Renal cortex interstitium (tissue), 11 donors: ENCODE results near the gene RNF181. TPM values are rescaled to one million over a fixed set of nuclear protein-coding genes. Genes with fewer than 3 reads are reported as not detected.
"Not testable (repeated sequence)": the region's sequence is repeated elsewhere in the genome, so short reads cannot be mapped to it uniquely, and the experiment has no call there.

Source experiments
- DNase-seq, 11 donors: peaks; one replicate each; pipeline ENCODE4 v3.0.0-alpha.2; 2013; ENCODE audit warnings: low read depth in 9 of 11, low spot score in 4 of 11; ENCODE audit errors: extremely low read depth in 1 of 11
- polyA plus RNA-seq, 3 donors: library from polyadenylated mRNA; unstranded; fragments of 120-200 nt; gene quantifications; one replicate each; pipeline ENCODE4 v1.2.1, GENCODE V29; 2013; ENCODE audit not compliant: insufficient read length in 3 of 3

Gene RNF181
- polyA plus RNA-seq, 3 donors = 138 to 140 (median 140) TPM

GRCh38 chr2:85560403-85560726, 35.2 kb upstream of the RNF181 start:
- DNase-seq = not testable (repeated sequence)

DNA sequence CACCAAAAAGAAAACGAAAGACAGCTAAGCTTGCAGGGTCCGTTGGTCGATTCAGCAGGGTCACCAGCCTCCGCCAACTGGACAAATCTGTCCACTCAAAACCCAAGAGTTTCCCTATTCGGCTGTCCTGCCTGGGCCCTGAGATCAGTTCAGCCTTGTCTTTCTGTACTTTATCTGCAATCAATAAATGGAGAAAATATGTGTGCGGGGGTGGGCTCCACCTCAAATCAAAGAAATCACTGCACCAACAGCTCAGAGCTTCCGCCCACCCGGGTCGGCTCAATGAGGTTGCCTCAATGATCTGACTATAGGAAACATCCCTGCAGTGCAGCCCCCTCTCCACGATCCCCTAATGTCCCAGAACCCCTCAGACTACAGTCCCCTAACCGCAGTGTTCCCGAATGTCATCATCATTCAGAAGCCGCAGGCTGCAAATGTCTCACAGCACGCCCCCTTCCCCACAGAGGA, 34.7 kb upstream of the RNF181 start:
- no peak for DNase-seq

DNA sequence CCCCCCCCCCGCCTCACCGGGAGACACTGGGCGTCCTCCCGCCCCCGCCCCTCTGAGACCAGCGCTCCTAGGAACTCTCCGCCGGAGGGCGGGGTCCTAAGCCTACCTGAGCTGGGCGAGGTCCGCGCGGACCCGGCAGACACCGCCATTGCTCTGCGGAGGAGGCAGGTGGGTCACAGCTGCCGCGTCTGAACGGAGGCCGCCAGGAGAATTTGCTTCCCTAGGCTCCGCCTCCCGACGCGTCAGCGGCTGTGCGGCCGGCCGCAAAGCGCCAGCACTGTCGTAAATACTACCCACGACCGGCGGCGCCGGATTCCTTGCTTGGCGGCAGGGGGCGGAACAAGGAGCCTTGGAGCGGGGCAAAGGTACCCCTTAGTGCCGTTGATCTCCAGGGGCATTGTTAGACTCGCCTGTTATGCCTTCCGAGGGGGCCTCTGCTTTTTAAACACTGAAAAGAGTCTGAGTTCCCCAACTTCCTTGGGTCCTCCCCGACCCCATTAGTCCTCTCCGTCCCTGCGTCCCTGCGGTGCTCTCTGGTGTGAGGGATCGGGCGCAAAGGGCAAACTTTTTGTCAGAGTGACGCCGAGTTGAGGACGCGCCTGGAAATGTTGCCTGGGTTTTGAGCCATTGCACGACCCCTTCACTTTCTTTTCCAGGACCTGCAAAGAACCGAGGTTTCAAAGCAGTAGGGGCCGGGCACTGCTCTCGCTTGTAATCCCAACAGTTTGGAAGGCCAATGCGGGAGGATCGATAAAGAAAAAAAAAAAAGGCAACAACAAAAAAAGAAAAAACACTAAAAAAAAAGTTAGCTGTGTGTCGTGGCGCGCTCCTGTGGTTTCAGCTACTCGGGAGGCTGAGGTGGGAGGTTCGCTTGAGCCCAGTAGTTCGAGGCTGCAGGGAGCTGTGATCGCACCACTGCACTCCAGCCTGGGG, 34.0 kb upstream of the RNF181 start, which contains the start of gene GGCX:
TSS of gene GGCX (minus strand) at position 214 of the 933 bp plus-strand sequence. CDS start at position 149, 65 bp downstream.
- peak; percentile 87 to 96 (median 94) for DNase-seq

- DNase-seq = no peak
These were observed 31.4 kb upstream of the RNF181 start for GRCh38 chr2:85564144-85564563.

DNA sequence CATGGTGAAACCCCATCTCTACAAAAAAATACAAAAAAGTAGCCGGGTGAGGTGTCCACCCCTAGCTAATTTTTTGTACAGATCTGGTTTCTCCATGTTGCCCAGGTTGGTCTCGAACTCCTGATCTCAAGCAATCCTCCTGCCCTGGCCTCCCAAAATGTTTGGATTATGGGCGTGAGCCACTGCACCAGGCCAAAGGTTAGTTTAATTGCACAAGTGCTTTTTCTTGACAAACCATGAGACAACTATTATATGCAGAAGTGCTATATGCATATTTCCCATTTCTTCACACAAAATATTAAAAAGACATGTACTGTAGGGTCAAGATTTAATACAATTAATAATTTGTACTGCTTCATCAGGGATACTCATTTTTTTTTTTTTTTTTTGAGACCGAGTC, 29.3 kb upstream of the RNF181 start:
- no peak for DNase-seq

- DNase-seq = no peak
These were observed 19.8 kb upstream of the RNF181 start for GRCh38 chr2:85575739-85576138.

DNA sequence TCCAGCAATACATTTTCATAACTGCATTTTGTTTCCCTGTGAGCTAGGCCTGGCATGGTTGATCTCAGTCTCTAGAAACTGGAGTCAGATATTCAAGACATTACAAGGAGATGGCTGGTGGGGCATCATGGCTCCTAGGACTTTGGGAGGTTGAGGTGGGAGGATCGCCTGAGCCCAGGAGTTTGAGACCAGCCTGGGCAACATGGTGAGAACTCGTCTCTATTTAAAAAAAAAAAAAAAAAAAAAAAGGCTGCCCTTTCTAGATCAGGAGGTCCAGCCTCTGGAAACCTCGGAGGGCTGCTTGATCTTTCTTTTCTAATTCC, 18.5 kb upstream of the RNF181 start:
- no peak for DNase-seq

DNA sequence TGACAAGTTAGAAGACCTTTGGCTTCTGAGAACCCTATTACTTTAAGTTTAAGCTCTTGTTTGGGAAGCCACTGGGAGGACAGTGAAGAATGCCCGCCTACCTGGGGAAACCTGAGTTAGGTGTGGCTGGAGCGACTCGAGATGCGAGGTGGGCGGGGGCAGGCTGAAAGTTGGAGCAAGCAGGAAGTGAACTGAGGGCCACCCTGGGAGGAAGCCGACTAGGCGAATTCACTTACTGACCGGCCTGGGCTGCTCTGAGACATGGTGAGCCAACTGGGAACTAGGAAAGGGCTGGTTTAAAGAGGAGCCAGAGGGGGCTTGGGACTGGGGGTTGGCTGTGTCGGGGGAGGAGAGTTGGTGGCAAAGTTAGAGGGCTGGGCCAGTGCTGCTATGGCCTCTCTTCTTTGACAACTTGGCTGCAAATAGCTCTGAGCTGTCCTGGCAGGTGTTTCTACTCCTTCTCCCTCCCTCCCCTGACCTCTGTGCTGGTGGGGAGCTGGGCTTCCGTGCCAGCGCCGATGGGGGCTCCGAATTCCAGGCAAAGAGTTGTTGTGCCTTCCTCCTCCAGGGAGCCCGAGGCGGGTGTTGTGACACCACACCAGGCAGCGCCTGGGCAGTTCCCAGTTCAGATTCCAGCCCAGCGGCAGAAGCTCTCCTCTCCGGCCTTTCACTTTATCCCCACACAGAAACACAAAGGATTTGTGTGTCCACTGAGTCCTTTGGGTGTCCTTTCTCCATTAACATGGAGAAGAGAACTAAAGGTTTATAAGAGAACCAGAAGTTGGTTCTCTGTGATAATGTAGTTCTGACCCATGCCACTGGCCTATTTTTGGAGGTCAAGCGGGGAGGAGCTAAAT, 17.9 kb upstream of the RNF181 start, which contains the start of gene VAMP8:
TSS of gene VAMP8 (plus strand) at position 201 of the 857 bp plus-strand sequence. CDS start at position 262, 61 bp downstream.
- DNase-seq = peak in 1 of 11 donors; percentile 52

- DNase-seq = no peak
These were observed 17.0 kb upstream of the RNF181 start for GRCh38 chr2:85578243-85579180.

- peak in 1 of 11 donors; percentile 36 for DNase-seq
These were observed 16.1 kb upstream of the RNF181 start for GRCh38 chr2:85579266-85579935.

DNA sequence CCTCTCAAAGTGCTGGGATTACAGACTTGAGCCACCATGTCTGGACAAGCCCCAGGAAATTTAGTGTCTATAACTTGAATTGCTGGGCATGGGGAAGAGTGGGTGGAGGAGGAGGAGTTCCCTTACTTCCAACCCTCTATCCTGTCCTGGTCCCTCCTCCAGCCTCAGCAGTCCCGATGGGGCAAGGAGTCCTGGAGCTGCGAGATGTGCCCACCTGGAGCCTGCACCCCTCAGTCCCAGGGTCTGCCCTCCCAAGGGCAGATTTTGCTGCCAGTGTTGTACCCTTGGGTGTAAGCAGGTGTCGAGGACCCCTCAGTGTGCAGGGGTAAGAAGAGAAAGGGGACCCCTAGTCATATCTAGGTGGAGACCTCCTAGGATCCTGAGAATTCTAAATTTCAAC, 15.3 kb upstream of the RNF181 start:
- DNase-seq = no peak

DNA sequence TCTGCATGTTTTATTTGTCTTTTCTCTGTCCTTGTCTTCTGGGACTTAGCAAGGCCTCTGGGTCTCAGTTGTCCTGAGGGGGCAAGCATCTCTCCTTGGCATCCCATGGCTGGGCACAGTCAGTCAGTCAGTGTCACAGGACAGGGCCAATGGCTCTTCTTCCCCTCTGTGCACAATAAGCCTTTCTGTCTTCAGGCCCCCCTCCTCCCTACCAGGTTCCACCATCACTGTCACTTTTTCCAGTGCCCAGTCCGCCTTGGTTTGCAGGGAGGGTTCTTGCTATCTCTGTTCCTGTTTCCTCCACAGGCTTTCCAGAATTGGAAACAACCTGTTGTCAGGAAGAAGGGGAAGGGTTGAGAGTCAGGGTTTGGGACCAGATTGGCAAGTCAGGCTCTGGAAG, 13.1 kb upstream of the RNF181 start:
- DNase-seq = no peak

GRCh38 chr2:85583667-85584353, 11.7 kb upstream of the RNF181 start:
- no peak for DNase-seq

GRCh38 chr2:85584354-85584856, 11.1 kb upstream of the RNF181 start, which contains the start of gene VAMP5:
Gene VAMP5, plus strand, starts transcription at chr2:85584431. Its CDS starts 60 bp downstream, at chr2:85584491.
- peak in 1 of 11 donors; percentile 41 for DNase-seq

GRCh38 chr2:85584857-85585780, 10.4 kb upstream of the RNF181 start:
- DNase-seq = peak in 2 of 11 donors; percentile 33 to 63

GRCh38 chr2:85585781-85586105, 9.8 kb upstream of the RNF181 start:
- no peak for DNase-seq
